ENCODE data around the gene OSTN.

GRCh38 chr3:191158815-191159214 is 40.2 kb upstream of the OSTN start:
- TF ChIP-seq GLI4 (tag by site-specific recombination; IDR thresholded peaks at IDR 0.05) = no peak
- no peak for TF ChIP-seq REST (tag by site-specific recombination; IDR thresholded peaks at IDR 0.05)
